NCI-H2196 treated with DMSO at 0.1 percent for 48 hours (cell line): Measurements from ENCODE around the gene MPHOSPH9.

Source experiments
- DNase-seq: peaks from one replicate; lab custom pipeline; 2025; ENCODE audit not compliant: unreplicated experiment; lab: John Stamatoyannopoulos, UW

MPHOSPH9 gene, protein sequence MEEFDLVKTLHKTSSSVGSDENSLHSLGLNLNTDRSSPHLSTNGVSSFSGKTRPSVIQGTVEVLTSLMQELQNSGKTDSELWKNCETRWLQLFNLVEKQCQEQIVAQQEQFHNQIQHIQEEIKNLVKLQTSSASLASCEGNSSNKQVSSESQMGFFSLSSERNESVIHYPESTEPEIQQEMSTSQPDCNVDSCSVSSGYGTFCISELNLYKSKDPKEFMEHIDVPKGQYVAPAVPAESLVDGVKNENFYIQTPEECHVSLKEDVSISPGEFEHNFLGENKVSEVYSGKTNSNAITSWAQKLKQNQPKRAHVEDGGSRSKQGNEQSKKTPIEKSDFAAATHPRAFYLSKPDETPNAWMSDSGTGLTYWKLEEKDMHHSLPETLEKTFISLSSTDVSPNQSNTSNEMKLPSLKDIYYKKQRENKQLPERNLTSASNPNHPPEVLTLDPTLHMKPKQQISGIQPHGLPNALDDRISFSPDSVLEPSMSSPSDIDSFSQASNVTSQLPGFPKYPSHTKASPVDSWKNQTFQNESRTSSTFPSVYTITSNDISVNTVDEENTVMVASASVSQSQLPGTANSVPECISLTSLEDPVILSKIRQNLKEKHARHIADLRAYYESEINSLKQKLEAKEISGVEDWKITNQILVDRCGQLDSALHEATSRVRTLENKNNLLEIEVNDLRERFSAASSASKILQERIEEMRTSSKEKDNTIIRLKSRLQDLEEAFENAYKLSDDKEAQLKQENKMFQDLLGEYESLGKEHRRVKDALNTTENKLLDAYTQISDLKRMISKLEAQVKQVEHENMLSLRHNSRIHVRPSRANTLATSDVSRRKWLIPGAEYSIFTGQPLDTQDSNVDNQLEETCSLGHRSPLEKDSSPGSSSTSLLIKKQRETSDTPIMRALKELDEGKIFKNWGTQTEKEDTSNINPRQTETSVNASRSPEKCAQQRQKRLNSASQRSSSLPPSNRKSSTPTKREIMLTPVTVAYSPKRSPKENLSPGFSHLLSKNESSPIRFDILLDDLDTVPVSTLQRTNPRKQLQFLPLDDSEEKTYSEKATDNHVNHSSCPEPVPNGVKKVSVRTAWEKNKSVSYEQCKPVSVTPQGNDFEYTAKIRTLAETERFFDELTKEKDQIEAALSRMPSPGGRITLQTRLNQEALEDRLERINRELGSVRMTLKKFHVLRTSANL

GRCh38 chr12:123232807-123233504 lies at the start of gene MPHOSPH9, which contains the start of gene MTRFR:
Gene MPHOSPH9 (minus strand): TSS chr12:123233141. CDS start chr12:123230364, 2,777 bp downstream.
Gene MTRFR (plus strand): TSS chr12:123233436. CDS start chr12:123253675, 20,239 bp downstream.
- DNase-seq, result peak; percentile 99

DNA sequence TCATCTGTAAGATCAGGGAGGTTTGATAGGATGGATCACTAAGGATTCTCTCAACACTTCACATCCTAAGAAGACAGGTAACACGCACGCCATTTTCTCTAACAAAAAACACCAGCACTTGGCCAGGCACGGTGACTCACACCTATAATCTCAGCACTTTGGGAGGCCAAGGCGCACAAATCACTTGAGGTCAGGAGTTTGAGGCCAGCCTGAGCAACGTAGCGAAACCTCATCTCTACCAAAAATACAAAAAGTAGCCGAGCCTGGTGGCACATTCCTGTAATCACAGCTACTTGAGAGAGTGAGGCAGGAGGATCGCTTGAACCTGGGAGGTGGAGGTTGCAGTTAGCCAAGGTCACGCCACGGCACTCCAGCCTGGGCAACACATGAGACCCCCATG lies 49.2 kb upstream of the MPHOSPH9 start:
- no peak for DNase-seq

DNA sequence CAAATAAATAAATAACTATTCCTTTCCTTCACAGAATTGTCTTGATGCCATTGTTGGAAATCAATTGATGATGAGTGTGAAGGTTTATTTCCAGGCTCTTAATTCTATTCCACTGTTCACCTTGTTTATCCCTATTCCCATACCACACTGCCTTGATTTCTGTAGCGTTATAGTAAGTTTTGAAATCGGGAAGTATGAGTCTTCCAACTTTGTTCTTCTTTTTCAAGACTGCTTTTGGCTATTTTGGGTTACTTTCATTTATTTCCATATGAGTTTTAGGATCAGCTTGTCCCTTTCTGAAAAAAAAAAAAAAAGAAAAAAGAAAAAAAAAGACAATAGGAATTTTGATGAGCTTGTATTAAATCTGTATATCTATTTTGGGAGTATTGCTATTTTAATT lies 48.0 kb upstream of the MPHOSPH9 start:
- no peak for DNase-seq

- DNase-seq, result no peak
Measured at GRCh38 chr12:123278101-123278627, 45.2 kb upstream of the MPHOSPH9 start.

DNA sequence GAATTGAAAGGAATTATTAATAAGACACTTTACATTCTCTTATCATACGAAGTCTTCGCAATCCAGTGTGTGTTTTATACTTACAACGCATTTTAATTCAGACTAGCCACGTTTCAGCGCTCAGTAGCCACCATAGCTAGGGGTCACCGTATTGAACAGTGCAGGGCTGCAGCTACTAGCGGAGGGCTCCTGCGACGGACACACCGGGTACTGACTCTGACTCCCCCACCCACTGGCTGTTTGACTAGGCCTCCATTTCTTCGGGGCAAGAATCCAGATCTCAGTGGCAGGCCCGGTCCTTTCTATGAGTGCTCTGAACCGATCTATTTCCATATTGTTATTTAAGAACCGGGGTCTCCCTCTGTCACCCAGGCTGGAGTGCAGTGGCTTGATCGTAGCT lies 40.2 kb upstream of the MPHOSPH9 start:
- no peak for DNase-seq

DNA sequence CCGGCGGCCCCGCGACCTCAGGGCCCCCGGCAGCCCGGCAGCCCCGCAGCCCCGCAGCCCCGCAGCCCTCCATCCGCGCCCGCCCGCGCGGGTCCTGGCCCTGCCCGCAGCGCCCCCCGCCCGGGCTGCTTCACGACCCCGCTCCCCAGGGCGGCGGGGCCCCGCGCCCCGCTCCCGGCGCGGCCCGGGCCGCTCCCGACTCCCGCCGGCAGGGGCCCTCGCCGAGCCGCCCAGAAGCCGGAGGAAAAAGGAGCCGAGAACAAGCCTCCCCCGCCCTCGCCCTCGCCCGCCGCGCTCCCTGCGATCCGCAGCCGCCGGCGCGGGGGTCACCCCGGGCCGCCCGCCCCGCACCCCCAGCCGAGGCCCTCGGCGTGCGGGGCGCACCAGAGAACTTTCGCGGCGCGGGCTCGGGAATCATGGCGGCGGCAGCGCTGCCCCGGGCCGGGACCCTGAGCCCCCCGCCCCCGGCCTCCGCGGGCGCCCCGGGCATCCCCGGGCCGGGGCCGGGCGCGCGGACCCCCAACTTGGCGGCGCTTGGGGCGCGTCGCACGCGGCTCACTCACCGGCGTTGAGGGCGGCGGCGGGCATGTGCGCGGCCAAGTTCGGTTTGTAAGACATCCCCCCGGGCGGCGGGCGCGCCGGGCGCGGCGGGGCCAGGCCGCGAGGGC lies 38.2 kb upstream of the MPHOSPH9 start:
- DNase-seq, result peak; percentile 33

DNA sequence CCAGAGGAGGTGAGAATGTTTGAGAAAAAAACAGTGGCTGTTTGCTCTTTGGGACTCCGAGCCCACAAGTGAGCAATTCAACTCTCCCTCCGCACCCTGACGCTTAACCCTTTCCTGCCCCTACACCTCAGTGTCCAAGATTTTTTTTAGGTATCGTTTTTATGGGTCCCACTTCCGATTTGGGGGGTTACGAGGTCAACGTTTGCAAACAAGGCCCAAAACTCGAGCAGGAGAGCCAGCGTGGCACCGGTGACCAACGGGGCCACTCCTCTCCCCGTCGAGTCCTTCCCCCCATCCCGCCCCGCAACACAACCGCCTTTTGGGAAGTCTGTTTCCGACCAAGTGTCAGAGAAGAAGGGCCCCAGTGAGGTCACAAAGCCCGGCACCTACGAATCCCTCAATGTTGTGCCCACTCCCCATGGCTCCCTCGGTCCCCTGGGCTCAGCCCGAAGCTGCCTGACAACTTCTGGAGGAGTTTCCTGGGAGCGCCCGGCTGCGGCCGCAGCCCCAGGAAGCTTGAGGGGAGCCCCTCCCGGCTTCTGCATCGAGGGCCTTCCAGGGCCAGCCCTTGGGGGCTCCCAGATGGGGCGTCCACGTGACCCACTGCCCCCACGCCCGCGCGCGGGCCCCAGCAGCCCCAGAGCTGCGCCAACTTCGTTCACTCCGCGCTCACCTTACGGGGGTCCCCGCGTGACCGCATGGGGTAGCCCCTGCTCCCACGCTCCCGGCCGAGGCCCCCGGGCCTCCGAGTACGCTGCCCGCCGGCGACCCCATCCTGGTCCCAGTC lies 37.5 kb upstream of the MPHOSPH9 start:
- no peak for DNase-seq

DNA sequence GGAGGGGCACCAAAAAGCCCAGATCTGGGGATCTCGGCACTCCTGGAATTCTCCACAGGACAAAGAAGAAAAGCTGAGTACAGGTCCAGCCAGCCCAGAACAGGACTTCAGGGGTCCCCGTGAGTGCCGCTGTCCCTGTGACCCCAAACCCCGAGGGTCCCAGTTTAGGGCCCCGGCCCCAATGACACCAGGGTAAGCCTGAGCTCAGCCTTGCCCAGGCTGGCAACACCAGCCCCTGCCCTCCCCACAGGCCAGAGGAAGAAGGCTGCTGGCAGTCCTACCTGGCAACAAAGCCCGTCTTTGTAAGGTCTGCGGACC lies 36.9 kb upstream of the MPHOSPH9 start:
- DNase-seq, result no peak

GRCh38 chr12:123269395-123269892 lies 36.5 kb upstream of the MPHOSPH9 start:
- DNase-seq, result no peak

DNA sequence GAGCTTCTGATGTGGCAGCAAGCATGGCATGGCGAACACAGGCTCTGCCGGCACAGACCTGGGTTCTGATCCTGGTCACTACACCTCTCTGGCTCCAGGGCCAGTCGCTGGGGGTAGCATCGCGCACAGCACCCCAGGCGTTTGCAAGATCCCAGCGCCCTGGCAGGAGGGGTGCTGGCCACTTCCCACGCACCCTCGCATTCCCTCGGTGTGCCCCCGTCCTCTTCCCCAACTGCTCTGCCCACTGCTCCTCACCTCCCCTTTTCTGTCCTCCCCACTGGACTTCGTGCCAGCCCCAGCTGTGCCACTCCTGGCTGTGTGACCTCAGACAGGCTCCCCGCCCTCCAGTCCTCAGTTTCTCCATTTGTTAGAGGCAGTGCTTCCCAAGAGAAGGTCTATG lies 35.9 kb upstream of the MPHOSPH9 start:
- DNase-seq, result no peak

GRCh38 chr12:123267991-123268843 lies 35.3 kb upstream of the MPHOSPH9 start:
- peak; percentile 23 for DNase-seq

DNA sequence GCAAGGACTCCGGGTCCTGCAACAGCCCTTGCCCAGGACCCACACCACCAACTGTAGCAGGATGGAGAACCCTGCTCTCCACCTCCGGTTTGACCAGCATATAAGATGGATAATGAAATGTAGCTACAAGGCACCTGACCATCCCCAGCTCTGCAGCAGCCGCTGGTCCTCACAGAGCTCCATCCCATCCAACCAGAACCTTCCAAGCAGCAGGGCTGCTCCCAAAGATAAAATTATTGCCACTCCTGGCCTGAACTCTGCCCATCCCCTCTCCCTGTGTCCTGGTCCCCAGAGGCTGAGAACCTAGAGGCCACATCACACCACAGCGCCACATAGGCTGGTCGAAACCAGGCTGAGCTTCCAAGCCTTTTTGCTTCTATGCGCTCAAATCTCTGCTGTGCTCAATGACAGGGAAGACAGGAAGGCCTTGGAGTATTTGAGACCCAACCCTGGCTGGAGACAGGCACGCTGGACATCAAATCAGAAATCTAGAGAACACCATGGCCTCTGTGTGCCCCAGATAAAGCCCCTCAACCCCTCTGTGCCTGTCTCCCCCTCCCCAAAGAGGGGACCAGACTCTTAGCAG lies 34.5 kb upstream of the MPHOSPH9 start:
- no peak for DNase-seq

DNA sequence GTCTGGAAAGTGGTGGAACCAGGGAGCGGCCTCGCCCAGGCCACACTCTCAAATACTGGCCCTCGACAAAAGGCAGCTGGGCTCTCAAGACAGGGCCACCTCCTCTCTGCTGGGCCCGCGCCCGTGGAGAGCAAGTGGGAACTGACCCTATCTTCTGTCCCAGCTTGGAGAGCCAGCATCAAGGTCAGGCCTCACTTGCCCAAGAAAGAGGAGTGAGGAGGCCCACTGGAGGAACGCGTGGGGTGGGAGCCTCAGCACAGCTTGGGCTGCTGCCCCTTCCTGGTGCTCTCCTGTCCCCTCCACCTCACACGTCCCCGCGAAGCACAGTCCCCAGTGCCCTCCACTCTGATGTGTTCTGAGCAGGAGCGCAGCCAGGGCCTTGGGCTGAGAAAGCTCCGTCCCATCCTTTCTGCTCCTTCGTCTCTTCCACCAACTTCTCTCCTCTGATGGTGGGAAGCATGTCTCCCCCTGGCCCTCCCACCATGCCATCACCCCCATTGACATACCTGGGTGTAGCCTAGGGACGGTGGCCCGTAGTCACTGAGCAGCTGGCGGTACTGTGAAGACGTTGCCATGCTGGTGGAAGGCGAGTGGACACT lies 33.8 kb upstream of the MPHOSPH9 start:
- no peak for DNase-seq

- DNase-seq, result no peak
Measured at GRCh38 chr12:123265851-123266678, 33.1 kb upstream of the MPHOSPH9 start.

DNA sequence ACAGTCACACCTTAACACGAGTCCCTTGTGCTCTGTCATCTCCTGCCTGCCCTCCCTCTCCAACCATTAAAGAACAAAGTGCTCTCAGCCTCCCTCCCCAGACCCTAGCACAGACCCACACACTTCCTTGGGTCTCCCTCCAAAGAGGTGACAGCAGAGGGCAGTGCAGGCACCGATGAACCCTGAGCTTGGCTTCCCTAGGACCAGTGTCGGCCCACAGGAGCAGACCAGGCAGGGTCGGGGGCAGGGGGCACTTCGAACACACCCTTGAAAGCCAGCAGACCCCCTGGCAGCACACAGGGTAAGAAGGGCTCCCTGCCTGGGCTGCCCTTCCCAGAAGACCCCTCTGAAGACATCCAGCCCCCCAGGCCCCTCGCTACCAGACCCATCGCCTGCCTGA lies 31.7 kb upstream of the MPHOSPH9 start:
- no peak for DNase-seq

- DNase-seq, result no peak
Measured at GRCh38 chr12:123263196-123263817, 30.4 kb upstream of the MPHOSPH9 start.
